ENCODE results near the gene APOB.
"Not testable (repeated sequence)": the region's sequence is repeated elsewhere in the genome, so short reads cannot be mapped to it uniquely, and the experiment has no call there.

Gene APOB

GRCh38 chr2:21033237-21034155, 10.4 kb downstream of the APOB start:
- no peak for DNase-seq (ENCODE audit: low read depth)

GRCh38 chr2:21032338-21033236, 11.3 kb downstream of the APOB start:
- DNase-seq (ENCODE audit: low read depth), result no peak

- DNase-seq (ENCODE audit: low read depth), result no peak
Measured at GRCh38 chr2:21030983-21031968, 12.6 kb downstream of the APOB start.

- DNase-seq (ENCODE audit: low read depth), result no peak
Measured at GRCh38 chr2:21029519-21029918, 14.4 kb downstream of the APOB start.

GRCh38 chr2:21028951-21029350, 14.9 kb downstream of the APOB start:
- DNase-seq (ENCODE audit: low read depth), result not testable (repeated sequence)

- DNase-seq (ENCODE audit: low read depth), result no peak
Measured at GRCh38 chr2:21028021-21028947, 15.6 kb downstream of the APOB start.

GRCh38 chr2:21026479-21027282, 17.2 kb downstream of the APOB start:
- no peak for DNase-seq (ENCODE audit: low read depth)

GRCh38 chr2:21025690-21026478, 18.0 kb downstream of the APOB start:
- no peak for DNase-seq (ENCODE audit: low read depth)

- no peak for DNase-seq (ENCODE audit: low read depth)
Measured at GRCh38 chr2:21024722-21025389, 19.0 kb downstream of the APOB start.

- no peak for DNase-seq (ENCODE audit: low read depth)
Measured at GRCh38 chr2:21024198-21024597, 19.7 kb downstream of the APOB start.

- DNase-seq (ENCODE audit: low read depth), result no peak
Measured at GRCh38 chr2:21023419-21024181, 20.3 kb downstream of the APOB start.

- DNase-seq (ENCODE audit: low read depth), result no peak
Measured at GRCh38 chr2:21022792-21023367, 21.0 kb downstream of the APOB start.

- DNase-seq (ENCODE audit: low read depth), result no peak
Measured at GRCh38 chr2:21021430-21021829, 22.4 kb downstream of the APOB start.

- no peak for DNase-seq (ENCODE audit: low read depth)
Measured at GRCh38 chr2:21020668-21021288, 23.1 kb downstream of the APOB start.

GRCh38 chr2:21020031-21020667, 23.7 kb downstream of the APOB start:
- no peak for DNase-seq (ENCODE audit: low read depth)

- no peak for DNase-seq (ENCODE audit: low read depth)
Measured at GRCh38 chr2:21019678-21020021, 24.2 kb downstream of the APOB start.

All from ELR (cell line).